Suprapubic skin (tissue), 3 donors: Measurements from ENCODE around the gene SMAD7.

Source experiments
- CTCF ChIP-seq, 2 donors: fragments of 200-600 bp in 1 of 2; fragments of 450-650 bp in 1 of 2; sonication (generic) in 1 of 2; IDR thresholded peaks; one replicate each; pipeline ENCODE4 v1.5.1; 2016 to 2019; ENCODE audit warnings: antibody characterized with exemption in 2 of 2, mild to moderate bottlenecking in 1 of 2, moderate library complexity in 1 of 2
- POLR2AphosphoS5 ChIP-seq, 3 donors: sonication (generic); formaldehyde crosslinking; IDR thresholded peaks; one replicate each; pipeline ENCODE4 v1.6.1; 2017; ENCODE audit warnings: antibody characterized with exemption in 3 of 3

GRCh38 chr18:48902856-48903601, 47.7 kb downstream of the SMAD7 start:
- TF ChIP-seq CTCF (IDR thresholded peaks at IDR 0.05) (no peak), POLR2AphosphoS5 (IDR thresholded peaks at IDR 0.05) (no peak)
